ENCODE measurements around the gene MYL11.

The MYL11 gene

GRCh38 chr16:30346286-30346685, 28.3 kb upstream of the MYL11 start:
- H3K9me3 ChIP-seq (ENCODE audit: insufficient read depth, low read length), result no peaks in the 10 kb centered on the region
- H2AFZ ChIP-seq (ENCODE audit: low read depth, low read length, severe bottlenecking), result no peak overlapping the region
- H4K20me1 ChIP-seq (ENCODE audit: low read depth, low read length), result no peaks in the 10 kb centered on the region

GRCh38 chr16:30348113-30348512, 26.5 kb upstream of the MYL11 start:
- Histone ChIP-seq H3K9me2 (replicated peaks; ENCODE audit: insufficient read depth, low read length) (no peaks in the 10 kb centered on the region), H3K9me3 (ENCODE audit: insufficient read depth, low read length) (no peaks in the 10 kb centered on the region), H2AFZ (ENCODE audit: low read depth, low read length, severe bottlenecking) (no peak overlapping the region), H3K79me2 (ENCODE audit: insufficient read depth, low read length) (peaks cover 2% of the 10 kb centered on the region), H3K4me3 (ENCODE audit: insufficient read depth, low read length, poor library complexity, severe bottlenecking) (no peak overlapping the region), H3K27ac (ENCODE audit: low read depth, low read length) (peak overlapping the region; percentile 95; the same call in 1 of the 2 replicates), H4K20me1 (ENCODE audit: low read depth, low read length) (no peaks in the 10 kb centered on the region), H3F3A (ENCODE audit: insufficient read depth) (peaks cover 65% of the 10 kb centered on the region), H3K27me3 (ENCODE audit: low read length) (no peaks in the 10 kb centered on the region), H3K9ac (ENCODE audit: low read length) (no peak overlapping the region), H3K36me3 (ENCODE audit: low read length) (no peaks in the 10 kb centered on the region), H3K4me2 (ENCODE audit: low read depth, low read length, poor library complexity, severe bottlenecking) (no peak overlapping the region)
- no peak for TF ChIP-seq EZH2phosphoT487 (conservative IDR thresholded peaks at IDR 0.05; ENCODE audit: low read length)
- TF ChIP-seq, protein P1, sequence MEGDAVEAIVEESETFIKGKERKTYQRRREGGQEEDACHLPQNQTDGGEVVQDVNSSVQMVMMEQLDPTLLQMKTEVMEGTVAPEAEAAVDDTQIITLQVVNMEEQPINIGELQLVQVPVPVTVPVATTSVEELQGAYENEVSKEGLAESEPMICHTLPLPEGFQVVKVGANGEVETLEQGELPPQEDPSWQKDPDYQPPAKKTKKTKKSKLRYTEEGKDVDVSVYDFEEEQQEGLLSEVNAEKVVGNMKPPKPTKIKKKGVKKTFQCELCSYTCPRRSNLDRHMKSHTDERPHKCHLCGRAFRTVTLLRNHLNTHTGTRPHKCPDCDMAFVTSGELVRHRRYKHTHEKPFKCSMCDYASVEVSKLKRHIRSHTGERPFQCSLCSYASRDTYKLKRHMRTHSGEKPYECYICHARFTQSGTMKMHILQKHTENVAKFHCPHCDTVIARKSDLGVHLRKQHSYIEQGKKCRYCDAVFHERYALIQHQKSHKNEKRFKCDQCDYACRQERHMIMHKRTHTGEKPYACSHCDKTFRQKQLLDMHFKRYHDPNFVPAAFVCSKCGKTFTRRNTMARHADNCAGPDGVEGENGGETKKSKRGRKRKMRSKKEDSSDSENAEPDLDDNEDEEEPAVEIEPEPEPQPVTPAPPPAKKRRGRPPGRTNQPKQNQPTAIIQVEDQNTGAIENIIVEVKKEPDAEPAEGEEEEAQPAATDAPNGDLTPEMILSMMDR (IDR thresholded peaks at IDR 0.05; ENCODE audit: insufficient read depth, low read length, poor library complexity, severe bottlenecking), result no peak

More at GRCh38 chr16:30346286-30346685, 28.3 kb upstream of the MYL11 start:
- peak overlapping the region; percentile 61; the same call in 1 of the 2 replicates for H3K27ac ChIP-seq (ENCODE audit: low read depth, low read length)
- no peak overlapping the region for H3K4me3 ChIP-seq (ENCODE audit: insufficient read depth, low read length, poor library complexity, severe bottlenecking)
- no peak overlapping the region for H3K4me2 ChIP-seq (ENCODE audit: low read depth, low read length, poor library complexity, severe bottlenecking)
- no peak for TF ChIP-seq EZH2phosphoT487 (conservative IDR thresholded peaks at IDR 0.05; ENCODE audit: low read length)
- TF ChIP-seq, protein P1 (IDR thresholded peaks at IDR 0.05; ENCODE audit: insufficient read depth, low read length, poor library complexity, severe bottlenecking), result no peak
- peaks cover 55% of the 10 kb centered on the region for H3F3A ChIP-seq (ENCODE audit: insufficient read depth)
- no peaks in the 10 kb centered on the region for H3K36me3 ChIP-seq (ENCODE audit: low read length)
- peaks cover 18% of the 10 kb centered on the region for H3K79me2 ChIP-seq (ENCODE audit: insufficient read depth, low read length)
- H3K9me2 ChIP-seq (replicated peaks; ENCODE audit: insufficient read depth, low read length), result no peaks in the 10 kb centered on the region
- H3K27me3 ChIP-seq (ENCODE audit: low read length), result no peaks in the 10 kb centered on the region
- H3K9ac ChIP-seq (ENCODE audit: low read length), result no peak overlapping the region

- Histone ChIP-seq H3F3A (ENCODE audit: insufficient read depth) (peaks cover 59% of the 10 kb centered on the region), H3K4me3 (ENCODE audit: insufficient read depth, low read length, poor library complexity, severe bottlenecking) (peak overlapping the region; percentile 12), H3K9me3 (ENCODE audit: insufficient read depth, low read length) (no peaks in the 10 kb centered on the region), H3K79me2 (ENCODE audit: insufficient read depth, low read length) (peaks cover 9% of the 10 kb centered on the region), H3K4me2 (ENCODE audit: low read depth, low read length, poor library complexity, severe bottlenecking) (peak overlapping the region; percentile 62), H4K20me1 (ENCODE audit: low read depth, low read length) (no peaks in the 10 kb centered on the region), H3K36me3 (ENCODE audit: low read length) (no peaks in the 10 kb centered on the region), H3K9me2 (replicated peaks; ENCODE audit: insufficient read depth, low read length) (no peaks in the 10 kb centered on the region), H2AFZ (ENCODE audit: low read depth, low read length, severe bottlenecking) (no peak overlapping the region), H3K27ac (ENCODE audit: low read depth, low read length) (peak overlapping the region; percentile 95), H3K27me3 (ENCODE audit: low read length) (no peaks in the 10 kb centered on the region), H3K9ac (ENCODE audit: low read length) (peak overlapping the region; percentile 46)
- TF ChIP-seq EZH2phosphoT487 (conservative IDR thresholded peaks at IDR 0.05; ENCODE audit: low read length), result no peak
- TF ChIP-seq, protein P1 (IDR thresholded peaks at IDR 0.05; ENCODE audit: insufficient read depth, low read length, poor library complexity, severe bottlenecking), result no peak
These were observed 25.7 kb upstream of the MYL11 start for GRCh38 chr16:30348929-30349328.
